Neuronal stem cell (in vitro differentiated cells): ENCODE data around the gene VPS54. TPM values are rescaled to one million over a fixed set of nuclear protein-coding genes. Genes with fewer than 3 reads are reported as not detected.

Source experiments
- DNase-seq: peaks from one replicate; pipeline ENCODE4 v3.0.0-alpha.2; 2013; ENCODE audit warnings: low spot score
- H2AFZ ChIP-seq: one replicate; pipeline ENCODE4 v1.6.1; 2013; ENCODE audit warnings: mild to moderate bottlenecking, low read length, inconsistent platforms
- H2AK5ac ChIP-seq: 2 replicates; pipeline ENCODE4 v1.6.1; 2013; ENCODE audit warnings: low read depth, mild to moderate bottlenecking, inconsistent platforms, low read length, moderate library complexity, mixed read lengths
- H2BK120ac ChIP-seq: 2 replicates; pipeline ENCODE4 v1.6.1; 2013; ENCODE audit warnings: low read depth, mild to moderate bottlenecking, inconsistent platforms, low read length, moderate library complexity, mixed read lengths
- H2BK12ac ChIP-seq: one replicate; pipeline ENCODE4 v1.6.1; 2013; ENCODE audit warnings: low read length, inconsistent platforms
- H2BK15ac ChIP-seq: 2 replicates; pipeline ENCODE4 v1.6.1; 2013; ENCODE audit warnings: mild to moderate bottlenecking, low read length, inconsistent platforms, mixed read lengths
- H2BK5ac ChIP-seq: one replicate; pipeline ENCODE4 v1.6.1; 2013; ENCODE audit warnings: inconsistent platforms, mild to moderate bottlenecking, low read length, moderate library complexity
- H3K14ac ChIP-seq: one replicate; pipeline ENCODE4 v1.6.1; 2013; ENCODE audit warnings: low read length, inconsistent platforms
- H3K18ac ChIP-seq: 2 replicates; pipeline ENCODE4 v1.6.1; 2013; ENCODE audit warnings: low read length, inconsistent platforms
- H3K23ac ChIP-seq: 2 replicates; pipeline ENCODE4 v1.6.1; 2013; ENCODE audit warnings: low read depth, mild to moderate bottlenecking, mixed read lengths, low read length, inconsistent platforms; ENCODE audit not compliant: poor library complexity
- H3K27ac ChIP-seq: replicated peaks from 3 replicates; pipeline ENCODE4 v1.5.1; 2013; ENCODE audit warnings: low read length, inconsistent platforms
- H3K27me3 ChIP-seq, 3 experiments: 2 replicates each; pipeline ENCODE4 v1.6.1; 2013; ENCODE audit warnings: low read length in 3 of 3, mild to moderate bottlenecking in 2 of 3, inconsistent platforms in 1 of 3, low read depth in 1 of 3, mixed read lengths in 1 of 3, moderate library complexity in 1 of 3; ENCODE audit not compliant: control insufficient read depth in 3 of 3, insufficient read depth in 3 of 3
- H3K36me3 ChIP-seq, 2 donors: replicated peaks in 1 of 2; 2 replicates each; pipeline ENCODE4 v1.6.1; 2013; ENCODE audit warnings: low read length in 2 of 2; ENCODE audit not compliant: control insufficient read depth in 2 of 2, insufficient read depth in 2 of 2
- H3K4ac ChIP-seq: 2 replicates; pipeline ENCODE4 v1.6.1; 2013; ENCODE audit warnings: inconsistent platforms, mild to moderate bottlenecking, low read length, moderate library complexity
- H3K4me1 ChIP-seq, 2 donors: 1 replicate in 1 of 2; 2 replicates in 1 of 2; pipeline ENCODE4 v1.6.1; 2013; ENCODE audit warnings: low read length in 2 of 2, low read depth in 1 of 2; ENCODE audit not compliant: control insufficient read depth in 2 of 2, insufficient read depth in 1 of 2
- H3K4me2 ChIP-seq: one replicate; pipeline ENCODE4 v1.6.1; 2013; ENCODE audit warnings: mild to moderate bottlenecking, low read length, inconsistent platforms; ENCODE audit not compliant: insufficient read depth, poor library complexity, severe bottlenecking
- H3K4me3 ChIP-seq, 2 donors: 2 replicates each; pipeline ENCODE4 v1.5.1; 2013; ENCODE audit warnings: low read length in 2 of 2, mild to moderate bottlenecking in 2 of 2, inconsistent platforms in 1 of 2, moderate library complexity in 1 of 2
- H3K79me1 ChIP-seq: one replicate; pipeline ENCODE4 v1.6.1; 2013; ENCODE audit warnings: low read depth, mild to moderate bottlenecking, inconsistent platforms, low read length, moderate library complexity
- H3K9ac ChIP-seq: one replicate; pipeline ENCODE4 v1.6.1; 2013; ENCODE audit warnings: mild to moderate bottlenecking, low read depth, low read length, inconsistent platforms; ENCODE audit not compliant: poor library complexity
- H3K9me3 ChIP-seq, 2 donors: replicated peaks in 1 of 2; 2 replicates each; pipeline versions ENCODE3 to v1.6.1; 2013; ENCODE audit warnings: low read length in 2 of 2, mild to moderate bottlenecking in 2 of 2, inconsistent platforms in 1 of 2, low read depth in 1 of 2, mixed read lengths in 1 of 2, moderate library complexity in 1 of 2; ENCODE audit not compliant: control insufficient read depth in 2 of 2, insufficient read depth in 1 of 2
- H4K8ac ChIP-seq: one replicate; pipeline ENCODE4 v1.6.1; 2013; ENCODE audit warnings: low read depth, mild to moderate bottlenecking, inconsistent platforms, low read length, moderate library complexity
- H4K91ac ChIP-seq: one replicate; pipeline ENCODE4 v1.6.1; 2013; ENCODE audit warnings: low read length, low read depth, mild to moderate bottlenecking, inconsistent platforms; ENCODE audit not compliant: poor library complexity
- WGBS, 2 donors: extraction: QIAGEN DNeasy Blood & Tissue Kit; methylation state at CpG; one replicate each; pipeline ENCODE4 v1.1.7; 2013; ENCODE audit warnings: missing lambda C conversion rate in 2 of 2, mixed read lengths in 1 of 2; ENCODE audit not compliant: insufficient read length in 2 of 2, insufficient replicate concordance in 1 of 2; ENCODE audit errors: extremely low coverage in 2 of 2; 5-methylcytosine and 5-hydroxymethylcytosine counted together
- small RNA-seq: library from polyadenylated mRNA; stranded (forward); fragments of <200 nt; extraction: miRNeasy Mini kit (QIAGEN cat#:217004); gene quantifications from one replicate; pipeline ENCODE3, GENCODE V24; 2013; ENCODE audit not compliant: insufficient read depth

VPS54 gene

DNA sequence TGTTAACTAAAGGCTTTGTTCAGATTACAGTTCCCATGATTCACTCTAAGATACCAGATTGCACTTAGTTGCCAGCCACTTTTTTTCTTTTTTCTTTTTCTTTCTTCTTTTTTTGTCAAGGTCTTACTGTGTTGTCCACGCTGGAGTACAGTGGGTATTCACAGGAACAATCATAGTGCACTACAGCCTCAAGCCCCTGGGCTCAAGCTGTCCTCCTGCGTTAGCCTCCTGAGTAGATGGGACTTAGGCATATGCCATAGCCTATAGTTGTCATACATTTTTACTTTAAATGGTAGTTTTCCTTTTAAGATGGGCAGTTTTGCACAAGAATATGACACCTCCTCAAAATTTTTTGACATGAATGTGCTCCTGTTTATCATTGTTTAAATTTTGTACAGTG is 175.4 kb downstream of the VPS54 start:
- Histone ChIP-seq H2BK5ac (no peak overlapping the region), H3K4me1 (peaks cover 2 to 7% of the 10 kb centered on the region in 2 donors), H4K8ac (no peak overlapping the region), H2BK15ac (no peak overlapping the region), H2AK5ac (no peak overlapping the region), H3K23ac (no peak overlapping the region), H3K27me3 (no peaks in the 10 kb centered on the region), H3K14ac (no peak overlapping the region), H3K79me1 (peaks cover 2% of the 10 kb centered on the region), H3K4ac (no peak overlapping the region), H3K4me2 (no peak overlapping the region), H2AFZ (no peak overlapping the region), H2BK120ac (no peak overlapping the region), H4K91ac (no peak overlapping the region), H3K9me3 (peaks cover 0 to 9% of the 10 kb centered on the region in 2 donors), H3K18ac (no peak overlapping the region), H3K9ac (no peak overlapping the region), H3K36me3 (no peaks in the 10 kb centered on the region), H2BK12ac (no peak overlapping the region), H3K4me3 (no peak overlapping the region), H3K27ac (no peak overlapping the region)
- no CpG with 5 or more reads among the region's 2 CpGs for WGBS, 2 donors
- DNase-seq = no peak

GRCh38 chr2:63843093-63843492 is 176.1 kb downstream of the VPS54 start:
- no peak overlapping the region for H2BK120ac ChIP-seq
- peaks cover 2 to 5% of the 10 kb centered on the region in 2 donors for H3K4me1 ChIP-seq
- H3K9ac ChIP-seq = no peak overlapping the region
- H4K91ac ChIP-seq = no peak overlapping the region
- H3K9me3 ChIP-seq = peaks cover 0 to 9% of the 10 kb centered on the region in 2 donors
- H2AFZ ChIP-seq = peak overlapping the region; percentile 97
- no peak overlapping the region for H2AK5ac ChIP-seq
- peak overlapping the region; percentile 67 to 75 for H3K4me3 ChIP-seq
- H3K27me3 ChIP-seq = no peaks in the 10 kb centered on the region
- WGBS, 2 donors = no CpG with 5 or more reads among the region's 8 CpGs
- no peak overlapping the region for H2BK12ac ChIP-seq
- no peak for DNase-seq
- H3K23ac ChIP-seq = no peak overlapping the region
- no peak overlapping the region for H2BK5ac ChIP-seq
- H3K36me3 ChIP-seq = no peaks in the 10 kb centered on the region
- H2BK15ac ChIP-seq = no peak overlapping the region
- no peak overlapping the region for H3K4ac ChIP-seq
- no peak overlapping the region for H3K14ac ChIP-seq
- peak overlapping the region; percentile 41 for H3K4me2 ChIP-seq
- peaks cover 2% of the 10 kb centered on the region for H3K79me1 ChIP-seq
- H4K8ac ChIP-seq = no peak overlapping the region
- H3K27ac ChIP-seq = no peak overlapping the region
- H3K18ac ChIP-seq = no peak overlapping the region

DNA sequence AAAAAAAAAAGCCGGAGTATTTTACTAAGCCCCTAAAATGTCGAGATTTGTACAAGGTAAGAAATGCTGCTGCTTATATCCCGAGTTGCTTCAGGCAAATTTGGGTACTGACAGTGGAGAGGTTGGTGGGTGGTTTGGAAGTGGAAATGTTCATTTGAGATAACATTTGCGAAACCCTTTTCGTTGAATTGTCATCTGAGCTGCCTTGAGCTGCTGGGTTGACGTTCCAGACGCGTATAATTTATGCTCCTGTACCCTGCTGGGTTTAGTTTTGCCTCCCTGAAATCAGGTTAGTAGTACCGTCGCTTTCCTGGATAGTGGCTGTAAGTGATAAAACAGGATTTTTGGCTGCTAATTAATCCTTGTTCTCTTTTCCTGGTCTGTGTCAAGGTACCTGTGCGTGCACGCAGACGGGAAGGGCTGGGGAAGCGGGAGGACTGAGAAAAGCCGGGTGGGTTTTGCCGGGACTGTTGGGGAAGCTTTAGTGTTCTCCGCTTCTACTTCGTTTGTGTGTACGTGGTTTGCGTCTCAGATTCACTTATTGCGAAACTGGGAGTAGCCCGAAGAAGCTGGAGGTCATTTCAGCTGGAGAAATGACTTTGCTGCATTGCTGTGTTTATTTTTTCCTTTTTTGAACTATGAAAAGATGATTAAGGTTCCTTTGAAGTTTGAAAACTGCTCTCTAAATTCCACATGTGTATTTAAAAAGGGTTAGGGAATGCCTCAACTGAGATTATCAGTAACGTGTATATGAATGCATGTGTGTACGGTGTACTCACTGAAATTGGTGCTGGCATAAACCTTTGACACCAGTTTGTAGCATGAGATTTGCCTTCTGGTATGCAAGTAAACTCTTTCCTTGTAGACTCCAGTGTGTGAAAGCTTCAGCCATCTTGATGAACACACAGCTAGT is 176.8 kb downstream of the VPS54 start:
- H3K14ac ChIP-seq = no peak overlapping the region
- peak overlapping the region; percentile 98 for H3K27ac ChIP-seq
- peaks cover 2% of the 10 kb centered on the region for H3K79me1 ChIP-seq
- H2BK5ac ChIP-seq = no peak overlapping the region
- no peak overlapping the region for H3K23ac ChIP-seq
- H3K27me3 ChIP-seq = no peaks in the 10 kb centered on the region
- H2BK12ac ChIP-seq = no peak overlapping the region
- no peak overlapping the region for H4K91ac ChIP-seq
- H3K4ac ChIP-seq = no peak overlapping the region
- H3K9me3 ChIP-seq = peaks cover 0 to 3% of the 10 kb centered on the region in 2 donors
- no peak overlapping the region for H2BK15ac ChIP-seq
- no peaks in the 10 kb centered on the region for H3K36me3 ChIP-seq
- no peak for DNase-seq
- peak overlapping the region; percentile 84 for H3K4me2 ChIP-seq
- H3K9ac ChIP-seq = peak overlapping the region; percentile 75
- no peak overlapping the region for H2AK5ac ChIP-seq
- no peak overlapping the region for H2BK120ac ChIP-seq
- no peak overlapping the region for H4K8ac ChIP-seq
- WGBS, 2 donors = no CpG with 5 or more reads among the region's 24 CpGs
- peak overlapping the region; percentile 97 for H2AFZ ChIP-seq
- no peak overlapping the region for H3K18ac ChIP-seq
- peaks cover 2 to 5% of the 10 kb centered on the region in 2 donors for H3K4me1 ChIP-seq
- peak overlapping the region; percentile 75 to 94 for H3K4me3 ChIP-seq

Small RNAs within 50 kb of the gene (small RNA-seq; reads per million reads assigned to genes)
- not detected for gene RF01293
